ENCODE measurements around the gene MIS12.

MIS12 gene

DNA sequence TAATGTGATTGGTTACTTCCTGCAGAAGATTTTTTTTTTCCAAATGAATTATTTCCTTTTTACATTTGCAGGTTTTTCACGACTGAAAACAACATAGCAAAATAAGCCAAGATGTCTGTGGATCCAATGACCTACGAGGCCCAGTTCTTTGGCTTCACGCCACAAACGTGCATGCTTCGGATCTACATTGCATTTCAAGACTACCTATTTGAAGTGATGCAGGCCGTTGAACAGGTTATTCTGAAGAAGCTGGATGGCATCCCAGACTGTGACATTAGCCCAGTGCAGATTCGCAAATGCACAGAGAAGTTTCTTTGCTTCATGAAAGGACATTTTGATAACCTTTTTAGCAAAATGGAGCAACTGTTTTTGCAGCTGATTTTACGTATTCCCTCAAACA lies 2.4 kb downstream of the MIS12 start:
- intact Hi-C loops (cut with DNase I) = no loop called here
- no peak for DNase-seq

- intact Hi-C loops (cut with DNase I) = no loop called here
- DNase-seq = no peak
Measured at GRCh38 chr17:5492970-5493369, 6.6 kb downstream of the MIS12 start.

- intact Hi-C loops (cut with DNase I) = no loop called here
- DNase-seq = peak in 40 of 42 donors; percentile 29 to 77 (median 55)
Measured at GRCh38 chr17:5499476-5500231, 13.3 kb downstream of the MIS12 start.

DNA sequence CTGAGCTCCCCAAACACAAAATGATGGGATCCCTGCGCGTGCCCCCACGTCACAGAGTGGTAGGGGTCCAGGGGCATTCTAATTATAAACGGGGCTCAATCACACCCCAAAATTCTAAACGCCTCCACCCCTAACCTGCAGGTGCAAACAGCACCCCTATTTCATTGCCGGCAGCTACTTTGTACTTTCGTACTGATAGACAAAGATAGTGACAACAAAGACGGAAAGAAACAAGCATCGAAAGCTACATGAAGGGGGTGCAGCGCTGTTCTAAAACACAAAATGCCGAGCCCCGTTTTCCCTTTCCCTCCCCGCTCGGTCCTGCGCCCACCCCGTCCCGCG lies 13.9 kb downstream of the MIS12 start:
- intact Hi-C loops (cut with DNase I) = no loop called here
- peak in 1 of 42 donors; percentile 39 for DNase-seq

- intact Hi-C loops (cut with DNase I) = no loop called here
- DNase-seq = peak; percentile 72 to 96 (median 90)
Measured at GRCh38 chr17:5500589-5501391, 14.4 kb downstream of the MIS12 start.

DNA sequence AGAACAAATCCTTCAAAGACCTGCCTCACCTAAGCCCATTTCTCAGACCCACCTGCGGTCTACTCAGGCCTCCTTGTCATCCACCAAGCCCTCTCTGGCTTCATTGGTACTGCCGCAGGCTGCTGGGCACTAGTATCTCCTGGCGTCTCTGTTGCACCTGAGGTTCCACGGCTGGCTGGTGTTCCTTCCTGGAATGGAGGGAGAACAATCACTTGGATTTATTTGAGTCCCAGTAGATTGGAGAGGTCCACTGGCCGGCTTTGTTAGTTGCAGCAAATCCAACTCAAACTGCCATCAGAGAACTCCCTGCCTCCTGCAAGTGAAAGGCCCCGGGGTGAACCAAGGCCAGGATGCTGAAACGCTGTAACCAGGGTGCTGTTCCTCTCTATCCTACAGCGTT lies 15.3 kb downstream of the MIS12 start:
- DNase-seq = peak in 1 of 42 donors; percentile 4
- intact Hi-C loops (cut with DNase I) = no loop called here

DNA sequence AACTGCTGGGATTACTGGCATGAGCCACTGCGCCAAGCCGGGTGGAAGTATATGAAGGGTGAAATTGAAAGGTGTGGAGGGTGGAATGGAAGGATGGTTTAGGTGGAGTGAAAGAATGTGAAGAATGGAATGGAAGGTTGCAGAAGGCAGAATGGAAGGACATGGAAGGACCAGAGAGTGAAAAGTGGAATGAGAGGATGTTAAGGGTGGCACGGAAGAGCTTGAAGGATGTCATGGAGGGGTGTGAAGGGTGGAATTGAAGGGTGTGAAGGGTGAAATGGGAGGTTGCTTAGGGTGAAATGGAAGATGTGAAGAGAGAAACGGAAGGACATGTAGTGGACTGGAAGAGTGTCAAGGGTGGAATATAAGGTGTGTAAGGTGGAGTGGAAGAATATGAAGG lies 16.2 kb downstream of the MIS12 start:
- DNase-seq = no peak
- intact Hi-C loops (cut with DNase I) = no loop called here

GRCh38 chr17:5506307-5506706 lies 19.9 kb downstream of the MIS12 start:
- DNase-seq = no peak

GRCh38 chr17:5508810-5509209 lies 22.4 kb downstream of the MIS12 start:
- no peak for DNase-seq
- intact Hi-C loops (cut with DNase I) = no loop called here

More at GRCh38 chr17:5506307-5506706, 19.9 kb downstream of the MIS12 start:
- intact Hi-C loops (cut with DNase I) = no loop called here

DNA sequence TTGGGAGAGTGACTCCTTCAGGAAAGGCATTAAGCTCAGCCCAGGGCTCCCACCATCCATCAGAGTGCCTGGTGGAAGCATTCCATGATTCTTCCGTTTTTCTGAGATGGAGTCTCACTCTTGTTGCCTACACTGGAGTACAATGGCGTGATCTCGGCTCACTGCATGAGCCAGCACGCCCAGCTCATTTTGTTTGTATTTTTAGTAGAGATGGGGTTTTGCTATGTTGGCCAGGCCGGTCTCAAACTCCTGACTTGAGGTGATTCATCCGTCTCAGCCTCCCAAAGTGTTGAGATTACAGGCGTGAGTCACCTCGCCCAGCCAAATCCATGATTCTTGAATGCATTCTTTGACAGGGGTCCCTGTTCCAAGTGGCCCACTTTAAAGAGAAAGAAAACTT lies 23.1 kb downstream of the MIS12 start:
- DNase-seq = no peak
- intact Hi-C loops (cut with DNase I) = no loop called here

DNA sequence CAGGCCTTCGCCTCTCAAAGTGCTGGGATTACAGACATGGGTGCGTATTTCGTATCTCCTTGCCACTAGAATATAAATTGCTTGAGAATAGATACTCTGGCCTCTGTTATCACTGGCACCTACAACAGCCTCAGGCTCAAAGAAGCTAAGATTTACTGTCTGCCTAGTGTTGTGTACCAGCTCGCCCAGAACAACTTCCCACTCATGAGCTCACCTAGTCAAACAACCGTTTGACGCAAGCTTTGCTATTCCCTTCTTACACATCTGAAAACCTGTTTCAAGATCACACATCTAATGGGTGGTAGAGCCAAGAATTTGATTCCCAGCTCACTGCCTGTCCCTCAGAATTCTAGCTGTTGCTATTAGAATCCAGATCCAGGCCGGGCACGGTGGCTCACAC lies 24.4 kb downstream of the MIS12 start:
- no peak for DNase-seq
- intact Hi-C loops (cut with DNase I) = no loop called here

GRCh38 chr17:5511401-5512225 lies 25.2 kb downstream of the MIS12 start:
- peak in 1 of 42 donors; percentile 27 for DNase-seq
- intact Hi-C loops (cut with DNase I) = no loop called here

DNA sequence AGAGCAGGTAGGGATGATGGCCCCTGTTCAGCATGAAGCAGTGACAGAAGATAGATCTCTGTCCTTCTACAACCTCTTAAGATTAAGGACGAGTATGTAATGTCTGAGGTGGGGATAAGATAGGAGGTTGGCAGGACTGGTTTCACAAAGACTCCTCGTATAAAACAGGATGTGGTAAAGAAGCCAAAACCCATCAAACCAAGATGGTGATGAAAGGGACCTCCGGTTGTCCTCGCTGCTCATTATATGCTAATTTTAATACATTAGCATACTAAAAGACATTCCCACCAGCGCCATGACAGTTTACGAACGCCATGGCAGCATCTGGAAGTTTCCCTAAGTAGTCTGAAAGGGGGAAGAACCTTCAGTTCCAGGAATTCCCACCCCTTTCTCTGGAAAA lies 27.3 kb downstream of the MIS12 start:
- intact Hi-C loops (cut with DNase I) = no loop called here
- DNase-seq = no peak

DNA sequence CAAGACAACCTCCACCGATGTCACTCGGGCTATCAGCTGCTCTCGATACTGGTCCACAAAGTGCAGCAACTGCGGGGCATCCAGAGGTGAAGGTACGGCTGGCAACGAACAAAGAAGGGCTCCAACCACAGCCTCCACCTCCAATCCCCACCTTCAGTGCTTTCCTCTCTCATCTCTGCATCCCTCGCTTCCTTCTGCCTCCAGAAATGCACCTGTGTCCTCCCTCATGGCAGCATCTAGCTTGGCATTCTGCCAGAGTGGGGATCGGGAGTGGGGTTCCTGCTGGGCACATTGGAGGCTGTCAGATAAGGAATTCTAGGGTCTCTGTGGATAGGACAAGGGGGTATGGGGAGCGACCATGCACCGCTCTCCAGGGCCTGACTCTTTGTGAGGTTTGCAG lies 28.6 kb downstream of the MIS12 start:
- DNase-seq = peak in 2 of 42 donors; percentile 15 to 18

GRCh38 chr17:5516060-5516792 lies 29.9 kb downstream of the MIS12 start:
- intact Hi-C loops (cut with DNase I) = no loop called here

More for the DNA sequence above, 28.6 kb downstream of the MIS12 start:
- intact Hi-C loops (cut with DNase I) = no loop called here

DNA sequence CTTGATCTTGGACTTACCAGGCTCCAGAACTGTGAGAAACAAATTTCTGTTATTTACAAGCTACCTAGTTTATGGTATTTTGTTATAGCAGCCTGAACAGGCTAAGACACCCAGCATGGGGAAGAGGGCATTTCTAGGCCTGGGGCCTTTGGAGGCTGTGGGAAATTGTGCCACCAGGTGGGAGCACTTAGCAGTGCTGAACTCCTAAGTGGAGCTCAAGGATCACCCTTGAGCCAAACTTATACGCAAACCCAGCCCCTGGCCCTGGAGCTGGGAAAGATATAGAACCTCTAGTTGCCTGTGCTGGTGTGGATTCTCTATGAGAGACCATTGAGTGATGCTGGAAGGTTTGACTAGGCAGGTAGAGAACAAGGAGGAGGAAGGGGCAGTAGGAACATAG lies 36.1 kb downstream of the MIS12 start:
- intact Hi-C loops (cut with DNase I) = no loop called here
- DNase-seq = no peak

More at GRCh38 chr17:5516060-5516792, 29.9 kb downstream of the MIS12 start:
- DNase-seq = no peak

DNA sequence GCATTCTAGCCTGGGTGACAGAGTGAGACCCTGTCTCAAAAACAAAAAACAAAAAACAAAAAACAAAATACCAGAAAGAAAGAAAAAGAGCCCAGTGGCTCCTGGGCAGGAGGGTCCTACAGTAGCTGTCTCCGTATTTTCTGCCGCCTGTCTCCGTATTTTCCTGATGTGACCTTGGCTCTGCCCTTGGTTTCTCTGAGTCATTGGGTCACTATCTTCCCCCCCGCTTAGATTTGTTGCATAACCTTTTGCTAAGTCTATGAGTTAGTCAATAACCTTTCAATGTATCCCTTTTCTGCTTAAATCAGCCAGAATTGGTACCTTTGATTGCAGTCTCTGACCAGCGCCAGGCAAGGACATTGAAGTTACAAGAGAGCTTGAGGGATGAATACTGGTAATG lies 36.9 kb downstream of the MIS12 start:
- no peak for DNase-seq
- intact Hi-C loops (cut with DNase I) = no loop called here

DNA sequence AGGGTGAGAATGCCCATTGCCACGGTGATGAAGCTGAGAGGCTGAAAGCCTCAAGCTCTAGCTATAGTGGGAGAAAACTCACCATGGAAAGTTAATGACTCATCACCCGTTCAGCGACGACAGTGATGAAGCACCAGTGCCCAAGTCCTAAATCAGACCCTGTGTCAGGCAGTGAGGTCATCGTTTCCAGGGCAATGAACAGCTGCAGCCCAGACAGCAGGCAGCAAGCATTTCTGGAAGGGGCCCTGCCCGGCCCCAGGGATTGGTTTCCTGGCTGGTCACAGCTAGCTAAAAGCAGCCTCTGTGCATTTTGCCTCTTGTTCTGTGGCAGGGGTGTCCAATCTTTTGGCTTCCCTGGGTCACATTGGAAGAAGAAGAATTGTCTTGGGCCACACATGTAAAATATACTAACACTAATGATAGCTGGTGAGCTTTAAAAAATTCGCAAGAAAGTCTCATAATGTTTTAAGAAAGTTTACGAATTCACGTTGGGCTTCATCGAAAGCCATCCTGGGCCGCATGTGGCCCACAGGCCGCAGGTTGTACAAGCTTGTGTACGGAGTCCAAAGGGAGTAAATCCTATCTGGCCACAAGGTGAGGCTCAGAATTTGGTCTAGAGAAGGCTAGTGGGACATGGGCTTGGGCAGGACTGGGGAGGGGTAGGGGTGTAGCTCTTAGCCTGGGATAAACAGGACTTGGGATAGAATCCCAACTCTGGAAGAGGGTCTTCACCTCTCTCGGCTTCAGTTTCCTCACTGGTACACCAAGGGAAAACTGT lies 40.6 kb downstream of the MIS12 start:
- intact Hi-C loops (cut with DNase I) = no loop called here
- DNase-seq = peak; percentile 29 to 94 (median 76)
